IPS DF 6.9 (cell line): Measurements from ENCODE around the gene CLN6.
"Not testable (repeated sequence)": the region's sequence is repeated elsewhere in the genome, so short reads cannot be mapped to it uniquely, and the experiment has no call there.

ENCODE experiments used
- DNase-seq: peaks from one replicate; pipeline ENCODE4 v3.0.0-alpha.2; 2013; ENCODE audit warnings: low read depth, low spot score
- H3K27ac ChIP-seq: one replicate; pipeline ENCODE4 v1.5.1; 2013; ENCODE audit warnings: low read length, control low read depth
- H3K27me3 ChIP-seq: 2 replicates; pipeline ENCODE4 v1.6.1; 2013; ENCODE audit warnings: mild to moderate bottlenecking, low read length; ENCODE audit not compliant: control insufficient read depth, insufficient read depth
- H3K36me3 ChIP-seq: 2 replicates; pipeline ENCODE4 v1.6.1; 2013; ENCODE audit warnings: low read length; ENCODE audit not compliant: control insufficient read depth, insufficient read depth
- H3K4me1 ChIP-seq: 2 replicates; pipeline ENCODE4 v1.6.1; 2013; ENCODE audit warnings: low read length; ENCODE audit not compliant: control insufficient read depth, insufficient read depth
- H3K4me3 ChIP-seq: 2 replicates; pipeline ENCODE4 v1.5.1; 2013; ENCODE audit warnings: mild to moderate bottlenecking, low read length
- H3K9me3 ChIP-seq: 2 replicates; pipeline ENCODE4 v1.6.1; 2013; ENCODE audit warnings: low read length, inconsistent platforms; ENCODE audit not compliant: control insufficient read depth, insufficient read depth
- WGBS: extraction: QIAGEN DNeasy Blood & Tissue Kit; methylation state at CpG from one replicate; pipeline ENCODE4 v1.1.7; 2013; ENCODE audit warnings: mixed read lengths, missing lambda C conversion rate; ENCODE audit not compliant: insufficient read length, insufficient coverage; 5-methylcytosine and 5-hydroxymethylcytosine counted together

Gene CLN6

GRCh38 chr15:68205954-68206539 is 23.5 kb downstream of the CLN6 start:
- no CpG with 5 or more reads among the region's 14 CpGs for WGBS
- DNase-seq, result no peak
- H3K27ac ChIP-seq, result no peak overlapping the region
- H3K9me3 ChIP-seq, result no peaks in the 10 kb centered on the region
- H3K27me3 ChIP-seq, result no peaks in the 10 kb centered on the region
- H3K36me3 ChIP-seq, result no peaks in the 10 kb centered on the region; the same call in 1 of the 2 replicates
- H3K4me1 ChIP-seq, result peaks cover 16% of the 10 kb centered on the region
- no peak overlapping the region for H3K4me3 ChIP-seq

GRCh38 chr15:68205558-68205944 is 24.0 kb downstream of the CLN6 start:
- DNase-seq, result no peak
- no peak overlapping the region for H3K4me3 ChIP-seq
- no peak overlapping the region for H3K27ac ChIP-seq
- H3K36me3 ChIP-seq, result no peaks in the 10 kb centered on the region; the same call in 1 of the 2 replicates
- no peaks in the 10 kb centered on the region for H3K27me3 ChIP-seq
- WGBS, result no CpG with 5 or more reads among the region's 13 CpGs
- peaks cover 16% of the 10 kb centered on the region for H3K4me1 ChIP-seq
- H3K9me3 ChIP-seq, result no peaks in the 10 kb centered on the region

- H3K27me3 ChIP-seq, result no peaks in the 10 kb centered on the region
- H3K4me3 ChIP-seq, result no peak within 1 kb of the TSS
- DNase-seq, result no peak
- H3K27ac ChIP-seq, result no peak within 1 kb of the TSS
- H3K9me3 ChIP-seq, result no peaks in the 10 kb centered on the region
- WGBS, result no CpG with 5 or more reads among the region's 16 CpGs
- peaks cover 13% of the 10 kb centered on the region for H3K4me1 ChIP-seq
- H3K36me3 ChIP-seq, result no peaks in the 10 kb centered on the region; the same call in 1 of the 2 replicates
These were observed 24.6 kb downstream of the CLN6 start, which contains the start of gene CALML4 for GRCh38 chr15:68204776-68205557. TSS of gene CALML4 (minus strand) at chr15:68205332. CDS start at chr15:68205247, 85 bp downstream.

DNA sequence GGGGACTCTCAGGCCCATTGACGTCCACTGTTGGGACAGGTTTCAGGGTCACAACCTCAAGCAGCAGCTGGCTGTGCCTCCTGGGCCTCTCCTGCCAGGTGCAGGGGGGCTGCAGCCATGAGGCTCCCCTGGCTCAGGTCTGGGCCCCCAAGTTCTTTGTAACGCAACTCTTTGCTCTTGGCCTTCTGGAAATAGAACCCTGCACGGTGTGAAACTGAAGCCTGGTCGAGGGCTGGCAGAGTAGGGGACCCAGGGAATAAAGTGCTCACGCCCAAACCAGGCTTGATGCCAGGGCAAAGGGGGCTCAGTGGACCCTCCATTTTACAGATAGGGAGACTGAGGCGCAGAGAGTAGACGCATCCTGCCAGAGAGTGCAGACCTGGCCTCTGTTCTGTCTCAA is 25.2 kb downstream of the CLN6 start:
- Histone ChIP-seq H3K4me1 (peaks cover 15% of the 10 kb centered on the region), H3K4me3 (no peak overlapping the region), H3K9me3 (no peaks in the 10 kb centered on the region), H3K27me3 (no peaks in the 10 kb centered on the region), H3K27ac (no peak overlapping the region), H3K36me3 (no peaks in the 10 kb centered on the region; the same call in 1 of the 2 replicates)
- WGBS, result no CpG with 5 or more reads among the region's 7 CpGs
- DNase-seq, result no peak

DNA sequence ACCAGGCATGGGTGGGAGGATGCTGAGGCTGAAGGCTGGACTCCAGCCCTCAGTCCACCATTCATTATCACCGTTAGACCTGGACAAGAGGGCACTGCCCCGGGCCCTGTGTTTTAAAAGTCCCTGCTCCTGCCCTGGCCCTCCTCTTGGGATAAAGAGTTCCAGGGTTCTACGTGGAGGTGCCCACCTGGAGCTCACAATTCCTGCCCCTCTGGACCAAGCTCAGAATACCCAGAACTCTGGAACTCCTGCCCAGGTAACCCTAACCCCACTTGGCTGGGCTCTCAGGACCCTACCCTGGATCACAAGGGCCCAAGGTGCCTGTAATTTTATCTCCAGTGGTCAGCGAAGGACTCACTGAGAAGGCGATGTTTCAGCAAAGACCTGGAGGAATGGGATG is 25.6 kb downstream of the CLN6 start:
- no peak for DNase-seq
- WGBS, result no CpG with 5 or more reads among the region's 5 CpGs
- peaks cover 17% of the 10 kb centered on the region for H3K4me1 ChIP-seq

GRCh38 chr15:68203486-68203885 is 26.0 kb downstream of the CLN6 start:
- no CpG with 5 or more reads among the region's 5 CpGs for whole genome bisulfite sequencing
- no peak overlapping the region for H3K4me3 ChIP-seq
- no peaks in the 10 kb centered on the region for H3K27me3 ChIP-seq
- H3K36me3 ChIP-seq, result no peaks in the 10 kb centered on the region; the same call in 1 of the 2 replicates
- DNase-seq, result no peak
- H3K4me1 ChIP-seq, result peaks cover 17% of the 10 kb centered on the region
- H3K27ac ChIP-seq, result no peak overlapping the region
- no peaks in the 10 kb centered on the region for H3K9me3 ChIP-seq

More for the DNA sequence above, 25.6 kb downstream of the CLN6 start:
- Histone ChIP-seq H3K4me3 (no peak overlapping the region), H3K9me3 (no peaks in the 10 kb centered on the region), H3K27ac (no peak overlapping the region), H3K27me3 (no peaks in the 10 kb centered on the region), H3K36me3 (no peaks in the 10 kb centered on the region; the same call in 1 of the 2 replicates)

DNA sequence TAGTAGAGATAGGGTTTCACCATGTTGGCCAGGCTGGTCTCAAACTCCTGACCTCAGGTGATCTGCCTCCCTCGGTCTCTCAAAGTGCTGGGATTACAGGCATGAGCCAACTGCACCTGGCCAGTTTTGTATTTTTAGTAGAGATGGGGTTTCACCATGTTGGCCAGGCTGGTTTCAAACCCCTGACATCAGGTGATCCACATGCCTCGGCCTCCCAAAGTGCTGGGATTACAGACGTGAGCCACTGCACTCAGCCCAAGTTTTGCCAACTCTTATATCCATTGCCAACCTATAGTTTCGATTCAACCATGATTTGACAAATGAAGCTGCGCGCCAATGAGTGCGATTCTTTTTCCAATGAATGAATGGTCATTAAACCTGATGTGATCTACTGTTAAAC is 26.5 kb downstream of the CLN6 start:
- not testable (repeated sequence) for H3K27me3 ChIP-seq, DNase-seq, H3K36me3 ChIP-seq, H3K27ac ChIP-seq, H3K9me3 ChIP-seq, H3K4me3 ChIP-seq
- WGBS, result no CpG with 5 or more reads among the region's 7 CpGs
- peaks cover 17% of the 10 kb centered on the region for H3K4me1 ChIP-seq

DNA sequence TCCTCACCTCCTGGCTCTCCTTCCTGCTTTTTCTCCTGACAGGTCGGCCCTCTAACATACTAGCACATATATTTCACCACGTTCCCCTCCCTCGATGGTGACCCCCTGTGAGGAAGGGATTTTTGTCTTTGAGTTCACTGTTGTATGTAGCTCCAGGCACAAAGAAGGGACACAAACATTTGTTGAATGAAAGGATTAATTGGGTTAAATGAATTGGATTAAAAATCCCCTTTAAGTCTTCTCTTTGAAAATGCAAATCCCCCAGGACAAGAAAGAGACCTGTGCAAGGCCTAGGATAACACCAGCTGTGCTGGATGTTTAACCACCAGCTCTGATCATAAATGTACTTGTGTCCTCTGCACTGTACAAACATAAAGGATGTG is 27.7 kb downstream of the CLN6 start:
- Histone ChIP-seq H3K27me3 (no peaks in the 10 kb centered on the region), H3K4me1 (peaks cover 15% of the 10 kb centered on the region), H3K4me3 (no peak overlapping the region), H3K27ac (no peak overlapping the region), H3K9me3 (no peaks in the 10 kb centered on the region), H3K36me3 (no peaks in the 10 kb centered on the region)
- no peak for DNase-seq
- no CpG with 5 or more reads among the region's 3 CpGs for WGBS

DNA sequence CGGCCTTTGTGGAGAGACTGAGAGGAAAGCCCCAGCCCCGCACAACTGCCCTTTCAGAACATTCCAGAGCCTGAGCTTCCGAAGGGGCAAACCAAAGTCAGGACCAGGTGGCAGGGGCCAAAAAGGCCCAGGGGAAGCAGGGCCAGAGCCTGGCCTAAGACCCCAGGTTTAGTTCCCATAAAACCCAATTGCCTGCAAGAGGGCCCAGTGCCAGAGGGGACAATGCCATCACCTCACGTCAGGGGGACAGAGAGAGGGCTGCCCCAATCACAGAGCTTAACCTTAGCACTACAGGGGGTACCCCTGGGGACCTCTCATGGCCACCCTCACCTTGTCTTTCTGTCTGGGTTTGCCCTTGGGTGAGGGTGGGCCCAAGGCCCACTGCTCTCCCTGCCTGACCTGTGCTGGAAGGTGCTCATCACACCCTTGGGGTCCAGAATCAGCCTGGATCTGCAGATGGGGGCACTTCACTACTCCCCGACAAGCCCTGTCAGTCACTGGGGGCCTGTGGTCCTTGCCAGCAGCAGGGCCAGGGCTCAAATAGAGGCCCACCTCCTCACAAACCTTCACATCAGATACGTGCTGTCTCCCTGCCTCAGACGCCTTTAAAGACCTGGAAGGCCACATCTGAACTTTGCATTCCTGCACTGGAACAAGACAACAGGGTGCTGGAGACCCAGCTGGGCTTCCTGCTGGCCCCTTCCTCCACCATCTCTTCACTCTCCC is 28.2 kb downstream of the CLN6 start:
- H3K36me3 ChIP-seq, result no peaks in the 10 kb centered on the region
- H3K9me3 ChIP-seq, result no peaks in the 10 kb centered on the region
- no peak for DNase-seq
- H3K27me3 ChIP-seq, result no peaks in the 10 kb centered on the region
- peaks cover 12% of the 10 kb centered on the region for H3K4me1 ChIP-seq
- H3K4me3 ChIP-seq, result no peak overlapping the region
- no peak overlapping the region for H3K27ac ChIP-seq
- WGBS, result no CpG with 5 or more reads among the region's 7 CpGs

- H3K4me3 ChIP-seq, result no peak overlapping the region
- no peaks in the 10 kb centered on the region for H3K9me3 ChIP-seq
- H3K27ac ChIP-seq, result no peak overlapping the region
- no peaks in the 10 kb centered on the region for H3K27me3 ChIP-seq
- H3K4me1 ChIP-seq, result peaks cover 7% of the 10 kb centered on the region; the same call in 1 of the 2 replicates
- no peak for DNase-seq
- no peaks in the 10 kb centered on the region for H3K36me3 ChIP-seq
- WGBS, result no CpG with 5 or more reads among the region's 16 CpGs
These were observed 29.3 kb downstream of the CLN6 start for GRCh38 chr15:68200016-68200861.
